Muscle of leg (tissue), 11 donors: ENCODE results near the gene ARHGEF33. TPM values are rescaled to one million over a fixed set of nuclear protein-coding genes. Genes with fewer than 3 reads are reported as not detected.

ENCODE experiments used
- DNase-seq: peaks from one replicate; pipeline ENCODE4 v3.0.0; 2013
- H3K27ac ChIP-seq: one replicate; pipeline ENCODE4 v1.5.1; 2013; ENCODE audit warnings: mild to moderate bottlenecking, low read length, control low read depth
- H3K27me3 ChIP-seq: one replicate; pipeline ENCODE4 v1.6.1; 2013; ENCODE audit warnings: low read length; ENCODE audit not compliant: control insufficient read depth, insufficient read depth
- H3K36me3 ChIP-seq: one replicate; pipeline ENCODE4 v1.6.1; 2013; ENCODE audit warnings: low read length; ENCODE audit not compliant: control insufficient read depth, insufficient read depth
- H3K4me1 ChIP-seq: one replicate; pipeline ENCODE4 v1.6.1; 2013; ENCODE audit warnings: low read length; ENCODE audit not compliant: control insufficient read depth, insufficient read depth
- H3K4me3 ChIP-seq: one replicate; pipeline ENCODE4 v1.5.1; 2013; ENCODE audit warnings: low read length, control low read depth
- H3K9me3 ChIP-seq: replicated peaks from 2 replicates; pipeline ENCODE4 v1.6.1; 2013; ENCODE audit warnings: low read depth, low read length; ENCODE audit not compliant: control insufficient read depth
- WGBS: methylation state at CpG from one replicate; pipeline ENCODE4 v1.1.5; 2013; ENCODE audit warnings: missing lambda C conversion rate; ENCODE audit not compliant: insufficient coverage; 5-methylcytosine and 5-hydroxymethylcytosine counted together
- polyA plus RNA-seq, 8 donors: library from polyadenylated mRNA; unstranded; fragments of 120-200 nt; gene quantifications; one replicate each; pipeline versions ENCODE4 v1.2.1 to v1.2.3, GENCODE V29; 2013; ENCODE audit warnings: inconsistent platforms in 1 of 8, low replicate concordance in 1 of 8; ENCODE audit not compliant: insufficient read length in 8 of 8, insufficient read depth in 1 of 8
- total RNA-seq: library from RNA; stranded (reverse); fragments of 120-200 nt; gene quantifications from one replicate; pipeline ENCODE4 v1.2.4, GENCODE V29; 2013

ARHGEF33 gene
- total and polyA plus RNA-seq, 9 donors, result 0.71 to 2.2 (median 1.1) TPM

DNA sequence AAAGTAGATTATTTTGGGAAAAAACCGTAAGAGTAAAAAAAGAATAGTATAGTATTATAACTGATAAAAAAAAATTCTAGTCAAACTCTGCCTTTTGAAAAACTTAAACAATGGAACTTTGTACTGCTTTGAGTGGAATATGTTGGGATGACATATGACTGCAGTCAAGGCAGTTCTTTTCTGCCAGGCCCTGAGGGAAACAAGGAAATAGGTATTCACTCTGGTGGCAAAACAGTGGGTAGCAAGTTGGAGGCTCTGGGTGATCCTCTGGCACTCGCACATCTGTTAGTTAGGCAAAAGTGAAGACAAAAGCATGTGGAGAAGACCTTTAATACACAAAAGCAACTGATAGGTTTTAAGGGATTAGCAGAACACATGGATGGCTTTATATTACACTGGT is 102.2 kb downstream of the ARHGEF33 start:
- H3K9me3 ChIP-seq, result no peaks in the 10 kb centered on the region
- no peak for DNase-seq
- H3K27me3 ChIP-seq, result no peaks in the 10 kb centered on the region
- H3K4me1 ChIP-seq, result no peaks in the 10 kb centered on the region
- H3K27ac ChIP-seq, result no peak overlapping the region
- peaks cover 22% of the 10 kb centered on the region for H3K36me3 ChIP-seq
- no peak overlapping the region for H3K4me3 ChIP-seq
- no CpG with 5 or more reads among the region's 2 CpGs for WGBS

DNA sequence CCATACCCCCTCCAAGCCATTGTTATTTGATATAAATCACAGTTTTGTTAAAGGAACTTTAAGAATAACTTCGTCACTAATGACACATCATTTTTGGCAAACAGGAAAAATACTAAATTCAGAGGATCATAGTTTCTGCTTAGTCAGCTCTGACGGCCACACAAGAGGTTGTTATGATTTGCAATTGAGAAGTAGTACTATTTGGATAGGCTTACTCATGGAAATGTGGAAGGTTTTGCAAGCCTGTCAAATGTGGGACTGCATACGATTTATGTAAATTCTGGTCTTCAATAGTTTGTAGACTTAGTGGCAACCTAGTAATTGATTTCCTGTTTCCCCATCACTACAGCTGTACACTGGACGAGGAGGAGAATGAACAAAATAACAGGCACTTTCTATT is 108.1 kb downstream of the ARHGEF33 start:
- WGBS, result 50% methylated on average over 1 of the region's 4 CpGs

DNA sequence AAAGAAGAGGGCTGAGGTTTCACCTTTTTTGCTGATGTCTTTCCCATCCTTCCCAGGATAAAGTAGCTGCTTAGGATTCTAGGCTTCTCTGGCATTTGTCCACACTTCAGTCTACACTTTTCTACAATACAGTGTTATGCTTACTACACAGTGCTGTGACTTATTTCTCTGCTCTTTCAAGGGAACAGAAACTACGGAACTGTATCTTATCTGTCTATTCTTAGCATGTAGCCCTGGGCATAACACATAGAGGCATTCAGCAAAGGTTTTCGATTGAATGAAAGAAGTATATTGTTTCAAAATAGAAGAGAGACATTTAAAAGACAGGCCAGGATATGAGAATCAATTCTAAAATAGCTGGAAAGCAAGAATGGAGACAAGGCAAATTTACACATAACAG is 110.9 kb downstream of the ARHGEF33 start:
- no peak overlapping the region for H3K4me3 ChIP-seq
- H3K9me3 ChIP-seq, result no peaks in the 10 kb centered on the region
- DNase-seq, result no peak
- H3K36me3 ChIP-seq, result peaks cover 36% of the 10 kb centered on the region
- H3K27ac ChIP-seq, result no peak overlapping the region
- H3K4me1 ChIP-seq, result no peaks in the 10 kb centered on the region
- WGBS, result 40% methylated on average over 1 of the region's 2 CpGs
- H3K27me3 ChIP-seq, result no peaks in the 10 kb centered on the region

More for the DNA sequence above, 108.1 kb downstream of the ARHGEF33 start:
- Histone ChIP-seq H3K9me3 (no peaks in the 10 kb centered on the region), H3K36me3 (peaks cover 45% of the 10 kb centered on the region), H3K27ac (no peak overlapping the region), H3K4me1 (no peaks in the 10 kb centered on the region), H3K4me3 (no peak overlapping the region), H3K27me3 (no peaks in the 10 kb centered on the region)
- peak; percentile 67 for DNase-seq

DNA sequence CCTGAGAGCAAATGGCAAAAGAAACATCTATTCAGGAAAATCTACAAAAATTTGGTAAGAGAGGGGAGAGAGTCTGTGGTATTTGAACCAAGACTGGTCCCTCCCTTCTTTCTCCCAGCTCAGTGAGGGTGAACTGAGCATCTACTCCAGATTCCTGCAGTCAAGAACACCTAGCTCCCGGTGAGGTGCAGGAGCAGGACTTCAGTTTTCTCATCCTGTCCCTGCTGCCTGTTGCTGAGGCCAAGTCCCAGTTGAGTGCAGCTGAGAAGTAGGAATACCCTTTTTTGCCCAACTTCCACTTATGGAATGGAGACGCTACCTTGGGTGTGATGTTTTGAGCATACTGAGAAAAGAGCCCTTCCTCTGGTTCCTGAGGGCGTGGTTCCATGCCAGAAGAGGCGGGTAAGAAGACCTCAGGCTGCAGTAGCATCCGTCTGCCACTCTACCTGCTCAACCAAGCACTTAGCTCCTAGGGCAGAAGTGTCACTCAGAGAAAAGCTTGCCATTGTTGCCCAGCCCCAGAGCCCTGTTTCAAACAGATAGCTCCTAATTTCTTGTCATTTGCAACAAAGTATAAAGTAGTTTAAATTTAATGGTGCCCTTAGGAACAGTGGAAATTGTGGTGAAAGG is 118.3 kb downstream of the ARHGEF33 start:
- Histone ChIP-seq H3K4me1 (no peaks in the 10 kb centered on the region), H3K27me3 (no peaks in the 10 kb centered on the region), H3K36me3 (peaks cover 17% of the 10 kb centered on the region), H3K27ac (no peak overlapping the region), H3K4me3 (no peak overlapping the region), H3K9me3 (no peaks in the 10 kb centered on the region)
- no peak for DNase-seq
- 80% methylated on average over 1 of the region's 5 CpGs for WGBS

DNA sequence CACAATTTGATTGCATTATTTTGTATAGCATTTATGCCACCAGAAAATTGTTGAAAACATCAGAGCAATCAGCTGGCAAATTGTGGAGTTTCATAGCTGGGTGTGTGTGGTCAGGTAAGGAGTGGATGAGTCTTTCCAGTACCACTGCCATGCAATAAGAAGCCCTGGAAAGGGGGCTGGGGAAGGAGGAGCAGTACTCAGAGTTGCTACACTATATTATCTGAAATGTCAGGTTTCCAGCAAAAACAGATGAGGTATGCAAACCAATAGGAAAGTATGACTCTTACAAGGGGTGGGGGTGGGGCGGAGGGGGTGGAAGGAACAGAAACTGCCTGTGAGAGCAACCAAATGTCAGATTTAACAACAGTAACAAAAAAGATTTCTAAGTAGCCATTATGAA is 119.0 kb downstream of the ARHGEF33 start:
- WGBS, result 100% methylated on average over 1 of the region's 1 CpG
- peaks cover 18% of the 10 kb centered on the region for H3K36me3 ChIP-seq
- H3K4me3 ChIP-seq, result no peak overlapping the region
- H3K27ac ChIP-seq, result no peak overlapping the region
- DNase-seq, result peak; percentile 6
- no peaks in the 10 kb centered on the region for H3K9me3 ChIP-seq
- no peaks in the 10 kb centered on the region for H3K4me1 ChIP-seq
- H3K27me3 ChIP-seq, result no peaks in the 10 kb centered on the region

DNA sequence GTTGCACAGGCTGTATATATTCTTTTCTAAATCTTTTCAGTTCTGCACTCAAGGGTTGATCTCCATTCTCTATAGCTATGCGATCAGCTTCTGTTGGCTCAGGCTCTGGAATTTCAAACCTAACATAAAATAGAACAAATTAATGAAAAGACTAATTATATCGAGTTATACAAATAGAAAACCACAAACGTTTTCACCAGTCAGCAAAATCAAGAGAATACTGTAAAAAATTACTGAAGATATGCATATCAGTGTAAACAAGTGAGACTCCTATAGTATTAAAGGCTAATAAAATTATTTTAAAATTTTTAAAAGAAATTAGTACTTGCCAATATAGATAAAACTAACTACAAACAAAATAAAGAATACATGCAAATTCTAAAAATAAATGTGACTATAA is 124.2 kb downstream of the ARHGEF33 start:
- WGBS, result no CpG with 5 or more reads among the region's 3 CpGs
- H3K4me3 ChIP-seq, result no peak overlapping the region
- no peaks in the 10 kb centered on the region for H3K9me3 ChIP-seq
- no peak overlapping the region for H3K27ac ChIP-seq
- peaks cover 6% of the 10 kb centered on the region for H3K36me3 ChIP-seq
- H3K27me3 ChIP-seq, result no peaks in the 10 kb centered on the region
- no peak for DNase-seq
- no peaks in the 10 kb centered on the region for H3K4me1 ChIP-seq

DNA sequence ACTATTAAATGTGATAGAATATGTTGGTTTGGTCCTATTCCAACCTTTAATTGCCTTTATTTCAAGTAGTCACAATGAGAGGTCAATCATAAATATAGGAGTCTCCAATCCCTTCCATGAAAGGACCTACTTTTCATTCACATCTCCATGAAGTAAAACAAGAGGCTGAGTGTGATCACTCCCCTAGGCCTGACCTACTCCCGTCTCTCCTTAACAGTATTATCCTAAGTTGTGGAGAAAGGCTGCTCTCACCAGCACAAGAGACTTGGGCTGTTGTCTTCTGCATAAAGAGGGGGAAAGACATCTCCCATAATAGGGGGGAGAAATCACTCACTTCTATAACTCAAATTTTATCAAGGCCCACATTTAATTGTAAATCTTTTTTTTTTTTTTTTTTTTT is 125.7 kb downstream of the ARHGEF33 start:
- no peak for DNase-seq
- Histone ChIP-seq H3K4me3 (no peak overlapping the region), H3K4me1 (no peaks in the 10 kb centered on the region), H3K27ac (no peak overlapping the region), H3K36me3 (peaks cover 6% of the 10 kb centered on the region), H3K27me3 (no peaks in the 10 kb centered on the region), H3K9me3 (no peaks in the 10 kb centered on the region)
- no CpG with 5 or more reads among the region's 1 CpG for WGBS

DNA sequence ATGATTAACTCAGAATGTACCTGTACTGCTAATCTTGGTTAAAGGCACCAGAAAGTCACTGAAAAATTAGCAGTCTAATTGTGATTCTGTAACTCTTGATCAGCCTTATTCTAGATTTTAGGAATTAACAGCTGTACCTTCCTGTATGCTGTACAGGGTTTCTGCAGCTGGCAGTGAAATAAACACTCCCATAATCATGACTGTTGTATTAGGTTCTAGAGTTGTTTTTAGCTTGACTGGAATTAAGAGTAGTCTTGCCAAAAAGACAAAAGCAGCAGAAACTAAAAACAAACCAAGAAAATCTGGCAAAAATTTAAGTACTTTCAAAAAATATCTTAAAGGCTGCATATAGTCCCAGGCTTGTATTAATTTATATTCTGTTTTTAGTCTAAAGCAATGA is 127.7 kb downstream of the ARHGEF33 start:
- Histone ChIP-seq H3K27me3 (no peaks in the 10 kb centered on the region), H3K4me3 (no peak overlapping the region), H3K27ac (no peak overlapping the region), H3K36me3 (peaks cover 3% of the 10 kb centered on the region), H3K9me3 (no peaks in the 10 kb centered on the region), H3K4me1 (no peaks in the 10 kb centered on the region)
- peak; percentile 52 for DNase-seq

DNA sequence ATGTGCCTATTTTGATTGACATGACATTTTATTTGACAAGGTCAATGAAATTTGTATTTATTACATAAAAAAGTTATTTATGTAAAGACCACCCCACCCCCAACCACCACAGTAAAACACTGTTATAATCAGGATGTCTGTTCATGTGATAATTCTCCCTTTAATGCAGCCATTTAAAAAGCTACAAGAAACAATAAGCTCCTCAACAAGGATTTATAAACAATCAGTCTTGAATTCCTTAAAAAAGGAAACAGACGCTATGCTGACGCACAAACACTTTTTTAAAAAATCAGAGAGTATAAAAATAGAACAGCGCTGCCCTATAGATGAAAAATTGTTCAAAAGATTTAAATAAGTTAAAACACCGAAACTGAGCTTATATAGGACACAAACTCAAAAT is 129.0 kb downstream of the ARHGEF33 start:
- no peaks in the 10 kb centered on the region for H3K27me3 ChIP-seq
- H3K36me3 ChIP-seq, result no peaks in the 10 kb centered on the region
- no peaks in the 10 kb centered on the region for H3K9me3 ChIP-seq
- no peak overlapping the region for H3K4me3 ChIP-seq
- no peaks in the 10 kb centered on the region for H3K4me1 ChIP-seq
- DNase-seq, result peak; percentile 6
- no peak overlapping the region for H3K27ac ChIP-seq
- no CpG with 5 or more reads among the region's 4 CpGs for WGBS

DNA sequence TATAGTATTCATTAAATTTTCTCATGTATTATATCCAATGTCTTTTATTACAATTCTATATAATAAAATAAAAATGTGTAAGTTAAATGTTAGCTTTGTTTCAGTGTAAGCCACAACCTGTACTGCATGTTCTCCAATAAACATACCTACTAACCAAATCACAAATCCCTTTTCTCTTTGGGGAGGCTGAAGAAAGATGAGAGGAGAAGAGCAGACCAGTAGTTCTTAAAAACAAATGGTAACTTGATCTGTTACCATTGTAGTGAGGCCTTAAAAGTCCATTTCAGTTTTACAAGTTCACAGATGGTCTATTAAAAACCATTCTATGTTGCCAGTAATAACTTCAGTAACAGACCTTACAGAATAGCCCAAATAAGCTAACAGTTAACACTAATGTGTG is 130.7 kb downstream of the ARHGEF33 start:
- Histone ChIP-seq H3K4me3 (no peak overlapping the region), H3K27me3 (no peaks in the 10 kb centered on the region), H3K27ac (no peak overlapping the region), H3K4me1 (no peaks in the 10 kb centered on the region), H3K9me3 (no peaks in the 10 kb centered on the region), H3K36me3 (no peaks in the 10 kb centered on the region)
- DNase-seq, result no peak

DNA sequence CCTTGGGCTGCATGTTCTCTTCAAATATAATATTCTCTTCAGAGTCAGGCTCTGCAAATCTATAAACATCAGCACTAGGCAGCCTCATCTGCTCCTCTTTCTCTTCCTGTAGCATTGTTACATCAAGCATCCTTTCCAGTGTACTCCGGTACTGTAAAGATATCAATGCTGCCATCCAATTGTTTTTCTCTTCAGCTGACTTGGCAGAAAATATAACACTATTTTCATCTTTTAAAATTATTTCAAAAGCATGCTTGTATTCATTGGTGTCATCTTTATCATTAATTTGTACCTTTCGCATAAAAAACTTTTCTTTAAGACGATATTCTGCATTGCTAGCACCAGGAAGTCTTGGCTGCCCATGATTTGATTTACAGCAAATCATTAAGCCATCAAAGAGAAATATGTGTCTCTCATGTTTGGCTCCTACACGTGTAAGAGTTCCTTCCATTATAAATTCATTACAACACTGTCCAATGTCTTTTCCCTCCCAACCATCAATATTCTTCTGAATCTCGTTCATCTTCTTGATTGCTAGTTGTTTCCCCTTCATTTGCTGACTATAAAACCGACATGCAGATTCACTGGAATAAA is 133.1 kb downstream of the ARHGEF33 start:
- H3K36me3 ChIP-seq, result no peaks in the 10 kb centered on the region
- H3K27ac ChIP-seq, result peak overlapping the region; percentile 33
- 30% methylated on average over 2 of the region's 6 CpGs for WGBS
- H3K4me3 ChIP-seq, result no peak overlapping the region
- no peaks in the 10 kb centered on the region for H3K9me3 ChIP-seq
- H3K27me3 ChIP-seq, result no peaks in the 10 kb centered on the region
- no peaks in the 10 kb centered on the region for H3K4me1 ChIP-seq
- no peak for DNase-seq
